ENCODE measurements around the gene PRSS36.

- TF ChIP-seq, protein P1, sequence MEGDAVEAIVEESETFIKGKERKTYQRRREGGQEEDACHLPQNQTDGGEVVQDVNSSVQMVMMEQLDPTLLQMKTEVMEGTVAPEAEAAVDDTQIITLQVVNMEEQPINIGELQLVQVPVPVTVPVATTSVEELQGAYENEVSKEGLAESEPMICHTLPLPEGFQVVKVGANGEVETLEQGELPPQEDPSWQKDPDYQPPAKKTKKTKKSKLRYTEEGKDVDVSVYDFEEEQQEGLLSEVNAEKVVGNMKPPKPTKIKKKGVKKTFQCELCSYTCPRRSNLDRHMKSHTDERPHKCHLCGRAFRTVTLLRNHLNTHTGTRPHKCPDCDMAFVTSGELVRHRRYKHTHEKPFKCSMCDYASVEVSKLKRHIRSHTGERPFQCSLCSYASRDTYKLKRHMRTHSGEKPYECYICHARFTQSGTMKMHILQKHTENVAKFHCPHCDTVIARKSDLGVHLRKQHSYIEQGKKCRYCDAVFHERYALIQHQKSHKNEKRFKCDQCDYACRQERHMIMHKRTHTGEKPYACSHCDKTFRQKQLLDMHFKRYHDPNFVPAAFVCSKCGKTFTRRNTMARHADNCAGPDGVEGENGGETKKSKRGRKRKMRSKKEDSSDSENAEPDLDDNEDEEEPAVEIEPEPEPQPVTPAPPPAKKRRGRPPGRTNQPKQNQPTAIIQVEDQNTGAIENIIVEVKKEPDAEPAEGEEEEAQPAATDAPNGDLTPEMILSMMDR (IDR thresholded peaks at IDR 0.05): no peak
- TF ChIP-seq POLR2AphosphoS5 (IDR thresholded peaks at IDR 0.05) (no peak), EP300 (IDR thresholded peaks at IDR 0.05) (no peak), POLR2A (IDR thresholded peaks at IDR 0.05) (no peak)
Measured at GRCh38 chr16:31131416-31131815, 18.4 kb downstream of the PRSS36 start.
